SK-N-SH treated with all-trans-retinoic acid at 6 μM for 48 hours (cell line): ENCODE results near the gene DEGS2.

Experiments used
- ATAC-seq: fragments of 200-7000 bp; cut with Tn5 transposase; 3 replicates; pipeline ENCODE4 v1.9.1; 2020; ENCODE audit warnings: mild to moderate bottlenecking, moderate library complexity
- ARNTL ChIP-seq: fragments of 450-650 bp; formaldehyde crosslinking; IDR thresholded peaks from 2 replicates; pipeline ENCODE4 v1.5.0; 2020; ENCODE audit warnings: low read depth, mild to moderate bottlenecking, moderate library complexity, borderline replicate concordance
- BACH2 ChIP-seq: fragments of 250-450 bp; sonication (Bioruptor Pico); IDR thresholded peaks from 2 replicates; pipeline ENCODE4 v1.9.0; 2021; ENCODE audit warnings: mild to moderate bottlenecking, borderline replicate concordance
- ESRRG ChIP-seq: fragments of 250-450 bp; sonication (Bioruptor Pico); IDR thresholded peaks from 2 replicates; pipeline ENCODE4 v1.6.1; 2021; ENCODE audit warnings: mild to moderate bottlenecking
- ISL1 ChIP-seq: fragments of 250-450 bp; sonication (Bioruptor Pico); IDR thresholded peaks from 2 replicates; pipeline ENCODE4 v2.1.2; 2022; ENCODE audit warnings: mild to moderate bottlenecking, moderate library complexity
- PPARA ChIP-seq: fragments of 250-450 bp; sonication (Bioruptor Pico); IDR thresholded peaks from 2 replicates; pipeline ENCODE4 v1.5.0; 2020; ENCODE audit warnings: mild to moderate bottlenecking, borderline replicate concordance
- RARB ChIP-seq: fragments of 250-450 bp; sonication (Bioruptor Pico); IDR thresholded peaks from 2 replicates; pipeline ENCODE4 v1.8.0; 2021; ENCODE audit warnings: mild to moderate bottlenecking, moderate library complexity
- TCF4 ChIP-seq: fragments of 250-450 bp; sonication (Bioruptor Pico); IDR thresholded peaks from 2 replicates; pipeline ENCODE4 v1.8.0; 2021; ENCODE audit warnings: mild to moderate bottlenecking, moderate library complexity, borderline replicate concordance
- ZC3H10 ChIP-seq: fragments of 250-450 bp; sonication (Bioruptor Pico); IDR thresholded peaks from 2 replicates; pipeline ENCODE4 v1.5.1; 2021; ENCODE audit warnings: mild to moderate bottlenecking, moderate library complexity
- ZFP3 ChIP-seq: fragments of 250-450 bp; sonication (Bioruptor Pico); IDR thresholded peaks from 2 replicates; pipeline ENCODE4 v1.5.0; 2020; ENCODE audit warnings: mild to moderate bottlenecking, moderate library complexity
- ZFP30 ChIP-seq: fragments of 450-650 bp; formaldehyde crosslinking; IDR thresholded peaks from 2 replicates; pipeline ENCODE4 v1.5.0; 2022; ENCODE audit warnings: mild to moderate bottlenecking, moderate library complexity
- ZNF565 ChIP-seq: fragments of 450-650 bp; formaldehyde crosslinking; conservative IDR thresholded peaks from 2 replicates; pipeline ENCODE4 v1.5.0; 2020; ENCODE audit warnings: low read depth, mild to moderate bottlenecking, moderate library complexity
- ZNF8 ChIP-seq: fragments of 450-650 bp; formaldehyde crosslinking; IDR thresholded peaks from 2 replicates; pipeline ENCODE4 v1.5.0; 2020; ENCODE audit warnings: mild to moderate bottlenecking, moderate library complexity
- TF ChIP-seq, protein P1 (sequence below): fragments of 250-450 bp; sonication (Bioruptor Pico); IDR thresholded peaks from 2 replicates; pipeline ENCODE4 v1.8.0; 2020; ENCODE audit warnings: mild to moderate bottlenecking, moderate library complexity, borderline replicate concordance
- TF ChIP-seq, protein P2 (sequence below): fragments of 250-450 bp; sonication (Bioruptor Pico); IDR thresholded peaks from 2 replicates; pipeline ENCODE4 v1.5.1; 2020; ENCODE audit warnings: low read depth, mild to moderate bottlenecking, moderate library complexity
- TF ChIP-seq, protein P3 (sequence below): fragments of 250-450 bp; sonication (Bioruptor Pico); IDR thresholded peaks from 2 replicates; pipeline ENCODE4 v1.5.0; 2020; ENCODE audit warnings: mild to moderate bottlenecking, moderate library complexity
- TF ChIP-seq, protein P4 (sequence below): fragments of 250-450 bp; sonication (Bioruptor Pico); IDR thresholded peaks from 2 replicates; pipeline ENCODE4 v1.8.0; 2021; ENCODE audit warnings: low read depth, mild to moderate bottlenecking, moderate library complexity, borderline replicate concordance

Gene DEGS2

DNA sequence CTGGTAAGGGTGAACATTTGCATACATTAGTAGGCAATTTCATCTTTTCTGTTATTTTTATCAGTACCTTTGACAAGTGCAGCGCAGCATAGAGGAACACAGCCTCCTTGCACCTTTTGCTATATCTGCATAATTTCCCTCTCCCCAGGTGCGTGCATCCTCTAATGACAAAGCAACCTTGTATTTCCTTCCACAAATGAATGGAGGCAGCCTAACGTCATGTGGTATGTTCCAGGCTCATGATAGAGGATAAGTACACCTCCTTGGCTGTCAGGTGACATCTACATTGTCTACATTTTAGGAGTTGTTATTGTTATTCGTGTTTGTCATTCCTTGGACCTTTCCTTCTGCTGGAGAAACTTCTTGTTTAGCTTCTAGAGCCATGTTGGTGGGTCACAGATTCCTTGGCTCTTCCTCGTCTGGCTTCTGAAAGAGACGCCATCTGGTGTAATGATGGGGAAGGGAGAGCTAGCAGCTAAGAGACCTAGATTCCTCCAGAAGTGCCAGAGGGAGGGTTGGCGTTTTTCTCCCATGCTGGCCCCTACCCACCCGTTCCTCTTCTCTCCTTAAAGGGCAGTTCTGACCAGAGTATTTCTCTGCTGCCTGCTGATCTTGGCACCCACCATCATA, 57.2 kb downstream of the DEGS2 start (continued):
- TF ChIP-seq, protein P1, sequence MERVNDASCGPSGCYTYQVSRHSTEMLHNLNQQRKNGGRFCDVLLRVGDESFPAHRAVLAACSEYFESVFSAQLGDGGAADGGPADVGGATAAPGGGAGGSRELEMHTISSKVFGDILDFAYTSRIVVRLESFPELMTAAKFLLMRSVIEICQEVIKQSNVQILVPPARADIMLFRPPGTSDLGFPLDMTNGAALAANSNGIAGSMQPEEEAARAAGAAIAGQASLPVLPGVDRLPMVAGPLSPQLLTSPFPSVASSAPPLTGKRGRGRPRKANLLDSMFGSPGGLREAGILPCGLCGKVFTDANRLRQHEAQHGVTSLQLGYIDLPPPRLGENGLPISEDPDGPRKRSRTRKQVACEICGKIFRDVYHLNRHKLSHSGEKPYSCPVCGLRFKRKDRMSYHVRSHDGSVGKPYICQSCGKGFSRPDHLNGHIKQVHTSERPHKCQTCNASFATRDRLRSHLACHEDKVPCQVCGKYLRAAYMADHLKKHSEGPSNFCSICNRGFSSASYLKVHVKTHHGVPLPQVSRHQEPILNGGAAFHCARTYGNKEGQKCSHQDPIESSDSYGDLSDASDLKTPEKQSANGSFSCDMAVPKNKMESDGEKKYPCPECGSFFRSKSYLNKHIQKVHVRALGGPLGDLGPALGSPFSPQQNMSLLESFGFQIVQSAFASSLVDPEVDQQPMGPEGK, result no peak

DNA sequence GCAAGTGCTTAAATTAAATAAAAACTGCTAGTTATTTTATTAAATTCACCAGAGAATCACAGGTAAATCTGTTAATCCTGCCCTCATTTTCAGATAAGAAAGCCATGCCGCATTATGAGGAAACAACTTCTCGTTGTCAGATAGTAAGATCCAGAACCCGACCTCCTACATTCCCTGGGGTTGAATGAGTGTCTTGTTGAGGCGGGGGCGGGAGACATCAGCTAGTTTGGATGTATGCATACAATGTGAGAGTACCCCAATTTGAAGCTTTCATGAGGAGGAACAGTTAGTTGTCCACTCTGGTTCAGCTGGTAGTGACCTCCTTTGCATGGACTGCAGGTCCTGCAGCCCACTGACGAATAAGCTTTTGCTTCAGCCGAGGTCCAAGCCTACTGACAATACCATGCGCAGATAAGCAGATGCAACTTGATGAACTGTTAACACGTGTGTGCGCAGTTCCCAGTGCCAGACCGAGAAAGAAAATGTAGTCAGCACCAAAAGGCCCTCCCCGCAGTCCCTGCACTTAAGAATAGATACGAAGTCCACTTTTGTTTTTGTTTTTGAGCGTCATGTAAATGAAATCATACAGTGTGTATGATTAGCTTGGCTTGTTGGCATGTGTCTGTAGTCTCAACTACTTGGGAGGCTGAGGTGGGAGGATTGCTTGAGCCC, 59.3 kb downstream of the DEGS2 start:
- TF ChIP-seq RARB, result no peak
- TF ChIP-seq, protein P2, sequence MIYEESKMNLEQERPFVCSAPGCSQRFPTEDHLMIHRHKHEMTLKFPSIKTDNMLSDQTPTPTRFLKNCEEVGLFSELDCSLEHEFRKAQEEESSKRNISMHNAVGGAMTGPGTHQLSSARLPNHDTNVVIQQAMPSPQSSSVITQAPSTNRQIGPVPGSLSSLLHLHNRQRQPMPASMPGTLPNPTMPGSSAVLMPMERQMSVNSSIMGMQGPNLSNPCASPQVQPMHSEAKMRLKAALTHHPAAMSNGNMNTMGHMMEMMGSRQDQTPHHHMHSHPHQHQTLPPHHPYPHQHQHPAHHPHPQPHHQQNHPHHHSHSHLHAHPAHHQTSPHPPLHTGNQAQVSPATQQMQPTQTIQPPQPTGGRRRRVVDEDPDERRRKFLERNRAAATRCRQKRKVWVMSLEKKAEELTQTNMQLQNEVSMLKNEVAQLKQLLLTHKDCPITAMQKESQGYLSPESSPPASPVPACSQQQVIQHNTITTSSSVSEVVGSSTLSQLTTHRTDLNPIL (CRISPR knock-in tag), result no peak
- TF ChIP-seq ESRRG (CRISPR knock-in tag), result no peak
- no peak for TF ChIP-seq ZNF8 (CRISPR knock-in tag)
- no peak for TF ChIP-seq ARNTL (CRISPR knock-in tag)
- TF ChIP-seq, protein P3, sequence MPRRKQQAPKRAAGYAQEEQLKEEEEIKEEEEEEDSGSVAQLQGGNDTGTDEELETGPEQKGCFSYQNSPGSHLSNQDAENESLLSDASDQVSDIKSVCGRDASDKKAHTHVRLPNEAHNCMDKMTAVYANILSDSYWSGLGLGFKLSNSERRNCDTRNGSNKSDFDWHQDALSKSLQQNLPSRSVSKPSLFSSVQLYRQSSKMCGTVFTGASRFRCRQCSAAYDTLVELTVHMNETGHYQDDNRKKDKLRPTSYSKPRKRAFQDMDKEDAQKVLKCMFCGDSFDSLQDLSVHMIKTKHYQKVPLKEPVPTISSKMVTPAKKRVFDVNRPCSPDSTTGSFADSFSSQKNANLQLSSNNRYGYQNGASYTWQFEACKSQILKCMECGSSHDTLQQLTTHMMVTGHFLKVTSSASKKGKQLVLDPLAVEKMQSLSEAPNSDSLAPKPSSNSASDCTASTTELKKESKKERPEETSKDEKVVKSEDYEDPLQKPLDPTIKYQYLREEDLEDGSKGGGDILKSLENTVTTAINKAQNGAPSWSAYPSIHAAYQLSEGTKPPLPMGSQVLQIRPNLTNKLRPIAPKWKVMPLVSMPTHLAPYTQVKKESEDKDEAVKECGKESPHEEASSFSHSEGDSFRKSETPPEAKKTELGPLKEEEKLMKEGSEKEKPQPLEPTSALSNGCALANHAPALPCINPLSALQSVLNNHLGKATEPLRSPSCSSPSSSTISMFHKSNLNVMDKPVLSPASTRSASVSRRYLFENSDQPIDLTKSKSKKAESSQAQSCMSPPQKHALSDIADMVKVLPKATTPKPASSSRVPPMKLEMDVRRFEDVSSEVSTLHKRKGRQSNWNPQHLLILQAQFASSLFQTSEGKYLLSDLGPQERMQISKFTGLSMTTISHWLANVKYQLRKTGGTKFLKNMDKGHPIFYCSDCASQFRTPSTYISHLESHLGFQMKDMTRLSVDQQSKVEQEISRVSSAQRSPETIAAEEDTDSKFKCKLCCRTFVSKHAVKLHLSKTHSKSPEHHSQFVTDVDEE, result no peak
- TF ChIP-seq, all 23 proteins: peak for 0
- no peak for ATAC-seq

DNA sequence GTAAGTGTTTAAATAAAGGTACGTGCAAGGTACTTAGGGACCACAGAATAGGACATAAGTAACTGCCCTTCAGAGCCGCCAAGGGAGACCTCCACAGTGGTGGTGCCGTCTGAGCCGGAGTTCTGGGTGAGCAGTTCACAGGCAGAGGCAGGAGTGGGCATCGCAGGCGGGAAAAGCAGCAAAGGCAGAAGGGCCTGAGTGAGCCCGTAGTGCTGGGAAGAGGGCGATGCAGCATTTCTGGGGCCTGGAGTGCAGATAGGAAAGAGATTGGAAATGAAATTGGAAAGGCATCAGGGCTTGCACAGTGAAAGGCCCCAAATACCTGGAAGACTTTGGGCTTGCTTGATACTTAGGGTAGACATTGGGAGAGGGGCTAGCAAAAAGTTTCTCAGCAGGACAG, 61.3 kb downstream of the DEGS2 start:
- TF ChIP-seq ZFP30 (CRISPR knock-in tag), result no peak
- TF ChIP-seq, protein P4, sequence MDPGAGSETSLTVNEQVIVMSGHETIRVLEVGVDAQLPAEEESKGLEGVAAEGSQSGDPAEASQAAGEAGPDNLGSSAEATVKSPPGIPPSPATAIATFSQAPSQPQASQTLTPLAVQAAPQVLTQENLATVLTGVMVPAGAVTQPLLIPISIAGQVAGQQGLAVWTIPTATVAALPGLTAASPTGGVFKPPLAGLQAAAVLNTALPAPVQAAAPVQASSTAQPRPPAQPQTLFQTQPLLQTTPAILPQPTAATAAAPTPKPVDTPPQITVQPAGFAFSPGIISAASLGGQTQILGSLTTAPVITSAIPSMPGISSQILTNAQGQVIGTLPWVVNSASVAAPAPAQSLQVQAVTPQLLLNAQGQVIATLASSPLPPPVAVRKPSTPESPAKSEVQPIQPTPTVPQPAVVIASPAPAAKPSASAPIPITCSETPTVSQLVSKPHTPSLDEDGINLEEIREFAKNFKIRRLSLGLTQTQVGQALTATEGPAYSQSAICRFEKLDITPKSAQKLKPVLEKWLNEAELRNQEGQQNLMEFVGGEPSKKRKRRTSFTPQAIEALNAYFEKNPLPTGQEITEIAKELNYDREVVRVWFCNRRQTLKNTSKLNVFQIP, result no peak
- TF ChIP-seq ZFP3, result no peak
- no peak for TF ChIP-seq BACH2 (CRISPR knock-in tag)
- no peak for TF ChIP-seq TCF4
- TF ChIP-seq ESRRG (CRISPR knock-in tag), result no peak
- TF ChIP-seq PPARA (CRISPR knock-in tag), result no peak
- no peak for TF ChIP-seq ZC3H10 (CRISPR knock-in tag)
- TF ChIP-seq ARNTL (CRISPR knock-in tag), result no peak
- TF ChIP-seq, protein P2 (CRISPR knock-in tag), result no peak
- no peak for TF ChIP-seq ZNF565 (CRISPR knock-in tag)
- TF ChIP-seq, all 23 proteins: peak for 0
- ATAC-seq, result no peak

DNA sequence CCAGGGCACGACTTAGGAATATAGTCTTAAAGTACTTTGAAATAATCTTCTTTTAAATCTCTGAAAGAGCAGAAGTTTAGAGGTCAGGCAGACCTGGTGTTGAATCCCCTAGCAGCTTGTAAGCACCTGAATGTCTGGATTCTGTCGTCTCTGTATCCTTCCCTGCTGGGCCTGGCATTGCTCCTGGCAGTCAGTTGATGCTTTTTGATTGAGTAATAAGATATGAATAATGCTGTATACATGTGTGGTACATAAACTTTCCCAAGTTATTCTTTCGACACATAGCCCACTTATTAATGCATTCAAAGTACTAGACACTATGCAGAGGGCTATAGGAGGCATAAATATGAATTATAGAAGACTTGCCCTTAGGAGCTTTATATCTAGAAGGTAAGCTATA, 62.8 kb downstream of the DEGS2 start:
- TF ChIP-seq TCF4 (no peak), ESRRG (CRISPR knock-in tag) (no peak), ISL1 (CRISPR knock-in tag) (peak; percentile 34), ARNTL (CRISPR knock-in tag) (no peak), ZFP30 (CRISPR knock-in tag) (no peak), ZC3H10 (CRISPR knock-in tag) (no peak)
- TF ChIP-seq, protein P4, result no peak
- TF ChIP-seq, protein P1, result no peak
- TF ChIP-seq, protein P3, result no peak
- peak; percentile 54 for ATAC-seq
